HT-29 (cell line): ENCODE measurements around the gene DNAJC30. TPM values are rescaled to one million over a fixed set of nuclear protein-coding genes. Genes with fewer than 3 reads are reported as not detected.

Source experiments
- DNase-seq: peaks from one replicate; pipeline ENCODE4 v3.0.0-alpha.2; 2015; ENCODE audit warnings: low spot score
- total RNA-seq: library from RNA; depleted of rRNA; stranded (reverse); fragments of >200 nt; shearing (Covaris generic); gene quantifications from 2 replicates; pipeline ENCODE4 v1.2.3, GENCODE V29; 2014

DNAJC30 gene
- total RNA-seq, 1 experiment from 2014 or later, result 7.4 TPM

- no peak for DNase-seq
Observed at GRCh38 chr7:73708961-73709549, 25.8 kb upstream of the DNAJC30 start.

- DNase-seq, result peak; percentile 99
Observed at GRCh38 chr7:73707045-73707631, 23.9 kb upstream of the DNAJC30 start.

GRCh38 chr7:73706126-73707044 is 23.1 kb upstream of the DNAJC30 start:
- peak; percentile 88 for DNase-seq

GRCh38 chr7:73705551-73705920 is 22.3 kb upstream of the DNAJC30 start:
- peak; percentile 72 for DNase-seq

GRCh38 chr7:73704640-73705550 is 21.6 kb upstream of the DNAJC30 start:
- peak; percentile 84 for DNase-seq

GRCh38 chr7:73703757-73704639 is 20.7 kb upstream of the DNAJC30 start:
- peak; percentile 77 for DNase-seq

- no peak for DNase-seq
Observed at GRCh38 chr7:73703225-73703624, 20.0 kb upstream of the DNAJC30 start.

- DNase-seq, result no peak
Observed at GRCh38 chr7:73702665-73703064, 19.4 kb upstream of the DNAJC30 start.

- DNase-seq, result no peak
Observed at GRCh38 chr7:73702226-73702625, 19.0 kb upstream of the DNAJC30 start.

- peak; percentile 61 for DNase-seq
Observed at GRCh38 chr7:73701357-73701995, 18.2 kb upstream of the DNAJC30 start.

- no peak for DNase-seq
Observed at GRCh38 chr7:73700581-73701134, 17.4 kb upstream of the DNAJC30 start.

GRCh38 chr7:73700069-73700423 is 16.8 kb upstream of the DNAJC30 start:
- no peak for DNase-seq

- DNase-seq, result no peak
Observed at GRCh38 chr7:73699370-73700068, 16.3 kb upstream of the DNAJC30 start.

- no peak for DNase-seq
Observed at GRCh38 chr7:73698410-73698809, 15.2 kb upstream of the DNAJC30 start.

- DNase-seq, result no peak
Observed at GRCh38 chr7:73696372-73696771, 13.1 kb upstream of the DNAJC30 start.

GRCh38 chr7:73690646-73691045 is 7.4 kb upstream of the DNAJC30 start:
- DNase-seq, result no peak

GRCh38 chr7:73688288-73688687 is 5.0 kb upstream of the DNAJC30 start:
- DNase-seq, result no peak

- DNase-seq, result no peak
Observed at GRCh38 chr7:73685311-73685710, 2.1 kb upstream of the DNAJC30 start.
